ENCODE data around the gene GRID2.

Gene GRID2

GRCh38 chr4:93063325-93063724 lies 759.6 kb downstream of the GRID2 start:
- DNase-seq (ENCODE audit: low read depth in 2 of 2, low spot score in 1 of 2) = no peak

GRCh38 chr4:93065790-93066189 lies 762.0 kb downstream of the GRID2 start:
- no peak for DNase-seq (ENCODE audit: low read depth in 2 of 2, low spot score in 1 of 2)

- DNase-seq (ENCODE audit: low read depth in 2 of 2, low spot score in 1 of 2) = no peak
These were observed 763.0 kb downstream of the GRID2 start for GRCh38 chr4:93066749-93067148.

DNA sequence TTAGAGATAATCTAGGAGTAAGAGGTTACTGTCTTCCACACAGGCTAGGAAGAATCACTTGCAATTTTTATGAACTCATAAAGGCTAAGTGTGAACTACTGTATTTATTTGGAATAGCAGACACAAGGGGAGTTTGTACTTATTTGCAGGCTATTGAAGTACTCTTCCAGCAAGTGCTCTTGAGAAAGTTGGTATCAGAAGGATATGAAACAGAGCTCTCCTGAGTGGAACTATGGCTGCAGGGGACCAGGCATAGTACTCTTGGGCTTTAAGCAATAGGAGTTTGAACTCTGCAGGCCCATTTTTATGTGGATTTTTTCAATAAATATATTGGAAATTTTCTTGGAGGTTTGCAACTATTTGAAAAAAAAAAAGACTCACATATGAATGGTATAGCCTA lies 768.5 kb downstream of the GRID2 start:
- no peak for DNase-seq (ENCODE audit: low read depth in 2 of 2, low spot score in 1 of 2)

- no peak for DNase-seq (ENCODE audit: low read depth in 2 of 2, low spot score in 1 of 2)
These were observed 776.5 kb downstream of the GRID2 start for GRCh38 chr4:93080316-93080715.

GRCh38 chr4:93084599-93085305 lies 781.0 kb downstream of the GRID2 start:
- no peak for DNase-seq (ENCODE audit: low read depth in 2 of 2, low spot score in 1 of 2)

DNA sequence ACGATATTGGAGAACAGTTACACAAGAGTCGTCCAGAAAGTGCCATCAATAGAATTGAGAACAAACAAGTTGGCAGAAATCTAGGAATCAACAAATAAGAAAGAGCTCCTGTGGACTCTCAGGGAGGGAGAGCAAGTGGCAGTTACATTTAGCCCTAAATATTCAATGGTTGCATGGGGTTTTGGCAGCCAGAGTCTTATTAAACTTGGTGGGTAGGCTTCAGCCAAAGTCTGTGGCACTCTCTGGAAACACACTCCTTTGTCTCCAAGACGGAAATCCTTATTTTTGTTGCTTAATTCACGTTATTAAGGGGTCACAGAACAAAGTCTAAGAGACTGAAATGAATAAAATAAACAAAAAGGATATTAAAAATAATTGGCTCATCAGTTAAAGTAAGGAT lies 782.6 kb downstream of the GRID2 start:
- no peak for DNase-seq (ENCODE audit: low read depth in 2 of 2, low spot score in 1 of 2)

GRCh38 chr4:93092765-93093164 lies 789.0 kb downstream of the GRID2 start:
- DNase-seq (ENCODE audit: low read depth in 2 of 2, low spot score in 1 of 2) = no peak

DNA sequence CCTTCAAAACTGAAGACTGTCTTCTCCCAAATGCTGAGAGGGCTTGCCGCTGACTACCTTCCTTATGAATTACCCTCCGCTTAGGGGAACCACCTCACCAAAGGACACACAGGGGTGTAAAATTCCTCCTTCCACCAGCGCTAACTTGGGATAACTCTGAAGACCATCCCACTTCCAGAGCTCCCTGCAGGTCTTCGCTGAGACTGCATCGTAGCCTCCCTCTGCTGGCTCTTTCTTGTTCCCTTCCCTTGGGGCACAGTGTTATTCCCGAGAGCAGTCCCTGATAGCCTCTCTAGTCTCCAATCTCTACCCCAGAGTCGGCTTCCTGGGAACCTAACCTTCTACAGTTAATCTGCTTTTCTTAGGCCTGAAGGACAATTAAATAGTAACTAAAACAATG lies 799.3 kb downstream of the GRID2 start:
- DNase-seq (ENCODE audit: low read depth in 2 of 2, low spot score in 1 of 2) = no peak

DNA sequence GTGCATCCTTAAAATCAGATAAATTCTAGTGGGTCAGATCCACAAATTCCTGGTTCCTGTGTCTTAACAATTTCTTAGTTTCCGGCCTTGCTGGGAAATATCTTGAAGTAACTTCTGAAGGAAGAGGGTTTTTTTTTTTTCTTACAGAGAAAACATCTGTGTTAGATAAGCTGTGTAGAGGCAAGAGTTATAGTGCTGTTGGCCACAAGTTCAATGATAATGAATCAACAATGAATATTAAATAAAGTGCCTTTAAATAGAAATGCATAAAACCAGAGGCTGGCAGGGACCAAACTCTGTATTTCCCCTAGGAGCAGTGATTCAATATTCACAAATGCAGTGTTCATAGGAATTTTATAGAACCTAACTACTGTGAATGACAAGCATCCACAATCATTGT lies 812.9 kb downstream of the GRID2 start:
- DNase-seq (ENCODE audit: low read depth in 2 of 2, low spot score in 1 of 2) = no peak

- no peak for DNase-seq (ENCODE audit: low read depth in 2 of 2, low spot score in 1 of 2)
These were observed 823.7 kb downstream of the GRID2 start for GRCh38 chr4:93127489-93127888.

GRCh38 chr4:93132631-93133030 lies 828.9 kb downstream of the GRID2 start:
- no peak for DNase-seq (ENCODE audit: low read depth in 2 of 2, low spot score in 1 of 2)

- no peak for DNase-seq (ENCODE audit: low read depth in 2 of 2, low spot score in 1 of 2)
These were observed 835.4 kb downstream of the GRID2 start for GRCh38 chr4:93139118-93139517.

DNA sequence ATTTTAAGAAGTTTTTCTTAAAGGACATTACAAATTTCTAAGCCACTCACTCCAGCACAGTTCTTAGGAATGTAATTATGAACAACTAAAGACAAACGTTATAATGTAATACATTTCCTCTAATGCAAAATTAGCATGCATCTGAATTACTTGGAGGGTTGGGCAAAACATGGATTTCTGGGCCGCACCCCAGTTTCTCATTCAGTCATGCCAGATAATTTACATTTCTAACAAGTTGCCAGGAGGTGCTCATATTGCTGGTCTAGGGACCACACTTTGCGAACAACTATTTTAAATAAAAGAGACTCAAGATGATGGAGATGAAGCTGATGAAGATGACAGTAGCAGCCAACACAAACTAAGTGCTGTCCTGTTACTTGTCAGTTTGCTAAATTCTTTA lies 840.1 kb downstream of the GRID2 start:
- DNase-seq (ENCODE audit: low read depth in 2 of 2, low spot score in 1 of 2) = no peak

DNA sequence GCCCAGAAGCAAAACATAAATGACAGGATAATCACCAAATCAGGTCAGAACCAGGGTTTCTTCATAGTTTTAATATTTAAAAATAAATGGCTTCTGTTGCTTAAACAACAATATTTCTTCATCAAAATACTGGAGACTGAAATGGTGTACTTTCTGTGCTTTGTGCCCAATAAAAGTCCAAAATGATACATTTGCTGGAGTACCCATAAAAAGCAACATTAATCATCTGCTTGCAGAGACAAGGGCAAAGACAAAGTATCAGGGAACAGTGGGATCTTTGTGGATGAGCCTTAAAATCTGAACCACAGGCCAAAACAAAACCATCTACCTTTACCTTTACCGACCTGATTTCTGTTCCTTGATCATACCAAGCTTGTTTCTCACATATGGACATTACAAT lies 840.9 kb downstream of the GRID2 start:
- no peak for DNase-seq (ENCODE audit: low read depth in 2 of 2, low spot score in 1 of 2)

- no peak for DNase-seq (ENCODE audit: low read depth in 2 of 2, low spot score in 1 of 2)
These were observed 843.9 kb downstream of the GRID2 start for GRCh38 chr4:93147524-93148212.

GRCh38 chr4:93152491-93152890 lies 848.7 kb downstream of the GRID2 start:
- DNase-seq (ENCODE audit: low read depth in 2 of 2, low spot score in 1 of 2) = no peak

- DNase-seq (ENCODE audit: low read depth in 2 of 2, low spot score in 1 of 2) = no peak
These were observed 854.2 kb downstream of the GRID2 start for GRCh38 chr4:93157986-93158385.

DNA sequence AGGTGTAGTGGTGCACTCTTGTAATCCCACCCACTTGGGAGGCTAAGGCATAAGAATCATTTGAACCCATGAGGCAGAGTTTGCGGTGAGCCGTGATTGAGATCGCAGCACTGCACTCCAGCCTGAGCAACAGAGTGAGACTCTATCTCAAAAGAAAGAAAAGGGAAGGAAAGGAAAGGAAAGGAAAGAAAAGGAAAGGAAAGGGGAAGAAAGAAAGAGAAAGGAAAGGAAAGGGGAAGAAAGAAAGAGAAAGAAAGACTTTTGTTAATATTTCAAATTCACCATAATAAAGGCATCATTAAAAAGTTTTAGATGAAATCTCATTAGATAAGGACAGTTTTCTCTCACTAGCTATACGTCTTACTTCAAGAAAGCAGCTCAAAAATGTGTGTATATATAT lies 864.3 kb downstream of the GRID2 start:
- DNase-seq (ENCODE audit: low read depth in 2 of 2, low spot score in 1 of 2) = no peak

DNA sequence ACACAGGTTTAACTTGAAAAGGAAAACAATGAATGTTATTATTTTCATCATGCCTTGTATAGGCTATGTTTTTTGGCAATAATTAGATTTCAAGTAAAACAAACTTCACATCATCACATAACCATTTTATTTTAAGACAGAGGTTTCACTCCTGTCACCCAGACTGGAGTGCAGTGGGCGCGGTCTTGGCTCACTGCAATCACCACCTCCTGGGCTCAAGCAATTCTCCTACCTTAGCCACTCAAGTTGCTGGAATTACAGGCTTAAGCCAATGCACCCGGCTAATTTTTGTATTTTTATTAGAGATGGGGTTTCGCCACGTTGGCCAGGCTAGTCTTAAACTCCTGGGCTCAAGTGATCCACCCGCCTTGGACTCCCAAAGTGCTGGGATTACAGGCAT lies 866.2 kb downstream of the GRID2 start:
- no peak for DNase-seq (ENCODE audit: low read depth in 2 of 2, low spot score in 1 of 2)

DNA sequence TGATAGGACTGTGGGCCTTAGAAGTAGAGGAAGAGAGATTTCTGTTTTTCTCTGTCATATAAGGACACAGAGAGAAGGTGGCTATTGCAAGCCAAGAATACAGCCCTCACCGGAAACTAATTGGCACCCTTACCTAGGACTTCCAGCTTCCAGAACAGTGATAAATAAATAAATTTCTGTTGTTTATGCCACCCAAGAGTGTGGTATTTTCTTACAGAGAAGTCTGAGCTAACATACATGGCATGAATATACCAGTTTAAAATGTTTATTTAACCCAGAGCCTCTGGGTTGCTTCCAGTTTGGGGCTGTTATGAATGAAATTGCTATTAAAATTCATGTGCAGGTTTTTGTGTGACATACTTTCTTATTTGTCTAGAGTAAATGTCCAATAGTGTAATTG lies 870.8 kb downstream of the GRID2 start:
- no peak for DNase-seq (ENCODE audit: low read depth in 2 of 2, low spot score in 1 of 2)

GRCh38 chr4:93178279-93178678 lies 874.5 kb downstream of the GRID2 start:
- DNase-seq (ENCODE audit: low read depth in 2 of 2, low spot score in 1 of 2) = no peak

DNA sequence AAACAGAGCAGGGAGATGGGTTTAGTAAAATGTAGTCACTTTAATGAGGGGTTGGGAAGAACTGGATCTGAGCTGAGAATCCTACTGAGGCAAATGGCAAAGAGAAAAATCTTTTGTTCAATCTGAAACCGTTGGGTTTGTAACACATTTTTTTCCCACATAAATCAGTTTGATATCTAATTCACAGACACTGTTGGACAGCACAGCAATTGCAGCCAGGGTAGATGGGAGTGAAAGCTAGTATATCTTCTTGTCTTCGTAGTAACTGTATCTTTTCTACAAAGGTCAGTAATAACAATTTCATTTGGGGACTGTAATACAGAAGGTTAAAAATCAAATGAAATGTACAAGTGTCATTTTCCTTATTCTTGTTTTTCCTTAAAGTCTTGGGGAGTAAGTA lies 875.3 kb downstream of the GRID2 start:
- no peak for DNase-seq (ENCODE audit: low read depth in 2 of 2, low spot score in 1 of 2)

Measured in stimulated activated CD8-positive, alpha-beta memory T cell treated with anti-CD3 and anti-CD28 coated beads, Interleukin-4, amount 100 ng/mL, for 1 hour (primary cell).